PC-3 (cell line): ENCODE measurements around the gene EIF4EBP3.

Experiments
- EZH2 ChIP-seq: fragments of 300-600 bp; sonication (generic); IDR thresholded peaks from one replicate; pipeline ENCODE4 v1.6.1; 2017; ENCODE audit warnings: antibody characterized with exemption, mild to moderate bottlenecking, low read length; ENCODE audit not compliant: unreplicated experiment
- EZH2phosphoT487 ChIP-seq: fragments of 300-600 bp; sonication (generic); IDR thresholded peaks from 2 replicates; pipeline ENCODE4 v1.6.1; 2018; ENCODE audit warnings: mild to moderate bottlenecking, antibody characterized with exemption, low read length, borderline replicate concordance
- TF ChIP-seq, protein P1 (sequence below): fragments of 300-600 bp; sonication (generic); conservative IDR thresholded peaks from 2 replicates; pipeline ENCODE4 v1.5.1; 2017; ENCODE audit warnings: antibody characterized with exemption, low read depth, mild to moderate bottlenecking, low read length

DNA sequence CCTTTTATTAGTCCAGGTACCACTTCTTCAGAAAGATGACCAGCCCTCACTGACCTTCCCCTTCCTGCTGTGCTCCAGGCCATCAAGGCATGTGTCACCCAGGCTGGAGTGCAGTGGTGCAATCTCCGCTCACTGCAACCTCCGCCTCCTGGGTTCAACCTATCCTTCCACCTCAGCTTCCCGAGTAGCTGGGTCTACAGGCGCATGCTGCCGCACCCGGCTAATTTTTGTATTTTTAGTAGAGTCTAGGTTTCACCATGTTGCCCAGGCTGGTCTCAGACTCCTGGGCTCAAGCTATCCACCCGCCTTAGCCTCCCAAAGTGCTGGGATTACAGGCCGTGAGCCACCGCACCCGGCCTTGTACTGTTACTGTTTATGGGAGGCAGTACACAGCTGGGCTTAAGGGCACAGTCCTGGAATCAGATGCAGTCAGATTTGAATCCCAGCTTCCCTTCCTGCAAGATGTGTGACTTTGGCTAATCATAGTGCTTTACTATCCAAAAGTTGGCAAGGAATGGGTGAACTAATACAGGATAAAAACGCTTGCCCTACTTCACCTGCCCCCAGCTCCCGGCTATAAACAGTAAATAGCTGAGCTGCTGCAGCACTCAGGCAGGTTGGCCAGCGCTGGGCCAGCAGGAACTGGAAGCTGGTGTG, 483 bp upstream of the EIF4EBP3 start:
- TF ChIP-seq, protein P1, sequence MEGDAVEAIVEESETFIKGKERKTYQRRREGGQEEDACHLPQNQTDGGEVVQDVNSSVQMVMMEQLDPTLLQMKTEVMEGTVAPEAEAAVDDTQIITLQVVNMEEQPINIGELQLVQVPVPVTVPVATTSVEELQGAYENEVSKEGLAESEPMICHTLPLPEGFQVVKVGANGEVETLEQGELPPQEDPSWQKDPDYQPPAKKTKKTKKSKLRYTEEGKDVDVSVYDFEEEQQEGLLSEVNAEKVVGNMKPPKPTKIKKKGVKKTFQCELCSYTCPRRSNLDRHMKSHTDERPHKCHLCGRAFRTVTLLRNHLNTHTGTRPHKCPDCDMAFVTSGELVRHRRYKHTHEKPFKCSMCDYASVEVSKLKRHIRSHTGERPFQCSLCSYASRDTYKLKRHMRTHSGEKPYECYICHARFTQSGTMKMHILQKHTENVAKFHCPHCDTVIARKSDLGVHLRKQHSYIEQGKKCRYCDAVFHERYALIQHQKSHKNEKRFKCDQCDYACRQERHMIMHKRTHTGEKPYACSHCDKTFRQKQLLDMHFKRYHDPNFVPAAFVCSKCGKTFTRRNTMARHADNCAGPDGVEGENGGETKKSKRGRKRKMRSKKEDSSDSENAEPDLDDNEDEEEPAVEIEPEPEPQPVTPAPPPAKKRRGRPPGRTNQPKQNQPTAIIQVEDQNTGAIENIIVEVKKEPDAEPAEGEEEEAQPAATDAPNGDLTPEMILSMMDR = no peak
- TF ChIP-seq EZH2phosphoT487 (no peak), EZH2 (no peak)
